ENCODE data around the gene OSBPL6. TPM values are rescaled to one million over a fixed set of nuclear protein-coding genes. Genes with fewer than 3 reads are reported as not detected.

OSBPL6 gene
- total RNA-seq, 1 donor, result 5.2 TPM

GRCh38 chr2:178361588-178361987 lies 167.3 kb downstream of the OSBPL6 start:
- H3K4me3 ChIP-seq (ENCODE audit: low read depth, low read length), result no peak overlapping the region
- no peak for TF ChIP-seq CTCF (IDR thresholded peaks at IDR 0.05; ENCODE audit: insufficient read depth, low read length)
- no peak for DNase-seq (ENCODE audit: low read depth)

GRCh38 chr2:178363252-178363651 lies 168.9 kb downstream of the OSBPL6 start:
- no peak for TF ChIP-seq CTCF (IDR thresholded peaks at IDR 0.05; ENCODE audit: insufficient read depth, low read length)
- DNase-seq (ENCODE audit: low read depth), result no peak
- H3K4me3 ChIP-seq (ENCODE audit: low read depth, low read length), result no peak overlapping the region

GRCh38 chr2:178365116-178365515 lies 170.8 kb downstream of the OSBPL6 start:
- no peak for TF ChIP-seq CTCF (IDR thresholded peaks at IDR 0.05; ENCODE audit: insufficient read depth, low read length)

GRCh38 chr2:178366412-178366811 lies 172.1 kb downstream of the OSBPL6 start:
- no peak for DNase-seq (ENCODE audit: low read depth)
- TF ChIP-seq CTCF (IDR thresholded peaks at IDR 0.05; ENCODE audit: insufficient read depth, low read length), result no peak
- no peak overlapping the region for H3K4me3 ChIP-seq (ENCODE audit: low read depth, low read length)

More at GRCh38 chr2:178365116-178365515, 170.8 kb downstream of the OSBPL6 start:
- no peak for DNase-seq (ENCODE audit: low read depth)
- H3K4me3 ChIP-seq (ENCODE audit: low read depth, low read length), result no peak overlapping the region

GRCh38 chr2:178367344-178367743 lies 173.0 kb downstream of the OSBPL6 start:
- no peak for TF ChIP-seq CTCF (IDR thresholded peaks at IDR 0.05; ENCODE audit: insufficient read depth, low read length)
- no peak for DNase-seq (ENCODE audit: low read depth)

GRCh38 chr2:178374865-178375264 lies 180.6 kb downstream of the OSBPL6 start:
- DNase-seq (ENCODE audit: low read depth), result no peak
- no peak for TF ChIP-seq CTCF (IDR thresholded peaks at IDR 0.05; ENCODE audit: insufficient read depth, low read length)
- H3K4me3 ChIP-seq (ENCODE audit: low read depth, low read length), result no peak overlapping the region

More at GRCh38 chr2:178367344-178367743, 173.0 kb downstream of the OSBPL6 start:
- no peak overlapping the region for H3K4me3 ChIP-seq (ENCODE audit: low read depth, low read length)

- no peak for TF ChIP-seq CTCF (IDR thresholded peaks at IDR 0.05; ENCODE audit: insufficient read depth, low read length)
- H3K4me3 ChIP-seq (ENCODE audit: low read depth, low read length), result no peak overlapping the region
- DNase-seq (ENCODE audit: low read depth), result no peak
These were observed 182.7 kb downstream of the OSBPL6 start for GRCh38 chr2:178377046-178377445.

Data from fibroblast of the aortic adventitia (primary cell).